GM18511 (cell line): Measurements from ENCODE around the gene PLBD1.

Source experiments
- ATAC-seq: cut with Tn5 transposase; IDR thresholded peaks from one replicate; pipeline ENCODE4 v1.9.1; 2021; ENCODE audit warnings: mild to moderate bottlenecking, moderate library complexity; ENCODE audit not compliant: unreplicated experiment

The PLBD1 gene, protein sequence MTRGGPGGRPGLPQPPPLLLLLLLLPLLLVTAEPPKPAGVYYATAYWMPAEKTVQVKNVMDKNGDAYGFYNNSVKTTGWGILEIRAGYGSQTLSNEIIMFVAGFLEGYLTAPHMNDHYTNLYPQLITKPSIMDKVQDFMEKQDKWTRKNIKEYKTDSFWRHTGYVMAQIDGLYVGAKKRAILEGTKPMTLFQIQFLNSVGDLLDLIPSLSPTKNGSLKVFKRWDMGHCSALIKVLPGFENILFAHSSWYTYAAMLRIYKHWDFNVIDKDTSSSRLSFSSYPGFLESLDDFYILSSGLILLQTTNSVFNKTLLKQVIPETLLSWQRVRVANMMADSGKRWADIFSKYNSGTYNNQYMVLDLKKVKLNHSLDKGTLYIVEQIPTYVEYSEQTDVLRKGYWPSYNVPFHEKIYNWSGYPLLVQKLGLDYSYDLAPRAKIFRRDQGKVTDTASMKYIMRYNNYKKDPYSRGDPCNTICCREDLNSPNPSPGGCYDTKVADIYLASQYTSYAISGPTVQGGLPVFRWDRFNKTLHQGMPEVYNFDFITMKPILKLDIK

DNA sequence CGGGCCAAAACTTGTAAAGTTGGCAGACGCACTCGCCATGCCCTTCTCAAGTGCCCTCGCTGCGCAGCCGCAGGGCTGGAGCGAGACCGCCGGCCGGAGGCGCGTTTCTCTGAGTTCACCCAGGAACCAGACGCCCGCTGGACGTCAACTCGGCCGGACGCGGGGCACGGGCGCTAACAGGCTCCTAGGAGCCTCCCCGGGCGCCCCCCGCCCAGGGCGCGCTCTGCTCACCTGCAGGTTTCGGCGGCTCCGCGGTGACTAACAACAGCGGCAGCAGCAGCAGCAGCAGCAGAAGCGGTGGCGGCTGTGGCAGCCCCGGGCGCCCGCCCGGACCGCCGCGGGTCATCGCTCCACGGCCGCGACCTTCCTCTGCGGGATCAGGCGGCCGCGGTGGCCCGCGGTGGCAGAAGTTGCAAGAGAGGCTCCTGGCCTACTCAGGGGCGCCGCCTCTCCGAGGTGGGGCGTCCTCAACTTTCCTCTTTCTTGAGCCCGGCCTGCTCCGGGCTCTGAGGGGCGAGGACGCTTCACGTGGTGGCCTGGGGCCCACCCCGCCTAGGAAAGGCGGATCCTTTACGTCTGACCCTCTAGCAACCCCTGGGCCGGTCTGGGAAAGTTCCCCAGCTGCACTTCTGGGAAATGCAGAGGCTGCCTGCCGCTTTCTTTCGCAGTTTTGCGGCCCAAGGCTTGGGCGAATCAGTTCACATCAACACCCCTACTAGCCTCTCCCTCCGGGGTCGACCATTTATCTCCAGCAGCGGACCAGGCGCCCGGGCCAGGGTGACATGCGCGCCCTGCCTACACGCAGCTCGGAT lies at the start of gene PLBD1:
Gene PLBD1, minus strand, starts transcription at position 533 of the 812 bp plus-strand sequence. Its CDS starts 187 bp downstream, at position 346.
- peak; percentile 75 for ATAC-seq

DNA sequence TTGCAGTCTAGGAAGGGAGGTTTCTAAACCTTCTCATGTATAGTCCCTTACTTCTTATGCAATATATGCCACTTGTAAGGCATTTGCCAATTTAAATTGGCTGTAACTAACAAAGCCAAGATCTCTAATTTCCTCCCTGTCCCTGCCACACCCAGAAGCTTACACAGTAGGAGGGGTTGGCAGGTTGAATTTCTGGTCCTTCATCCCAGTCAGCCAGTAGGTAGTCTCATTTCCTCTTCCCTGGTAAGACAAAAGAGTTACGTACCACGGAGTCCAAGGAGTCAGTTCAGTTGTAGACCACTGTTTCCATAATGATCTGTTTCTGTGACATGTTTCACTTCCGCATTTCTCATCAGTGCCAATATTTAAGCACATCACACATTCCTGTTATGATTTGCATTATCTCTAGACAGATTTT lies 47.0 kb upstream of the PLBD1 start:
- ATAC-seq: peak; percentile 56

DNA sequence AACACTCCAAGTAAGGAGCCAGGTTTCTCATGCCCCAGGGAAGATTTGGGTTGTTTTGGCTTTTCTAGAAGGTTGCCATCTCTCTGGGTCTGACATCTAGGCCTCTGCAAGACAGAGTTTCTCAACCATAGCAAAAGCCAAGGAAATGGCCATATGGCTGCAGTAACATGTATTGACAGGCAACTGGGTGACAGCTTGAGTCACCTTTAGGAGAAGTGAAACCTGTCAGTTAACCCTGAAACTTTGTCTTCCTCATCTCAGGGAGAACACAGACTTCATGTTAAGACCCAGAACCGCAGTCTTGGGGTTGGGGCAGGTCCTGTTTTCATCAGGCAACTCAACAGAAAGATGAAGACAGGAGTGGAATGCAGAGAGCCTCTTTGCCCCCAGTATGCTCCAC lies 46.0 kb upstream of the PLBD1 start:
- peak; percentile 96 for ATAC-seq

DNA sequence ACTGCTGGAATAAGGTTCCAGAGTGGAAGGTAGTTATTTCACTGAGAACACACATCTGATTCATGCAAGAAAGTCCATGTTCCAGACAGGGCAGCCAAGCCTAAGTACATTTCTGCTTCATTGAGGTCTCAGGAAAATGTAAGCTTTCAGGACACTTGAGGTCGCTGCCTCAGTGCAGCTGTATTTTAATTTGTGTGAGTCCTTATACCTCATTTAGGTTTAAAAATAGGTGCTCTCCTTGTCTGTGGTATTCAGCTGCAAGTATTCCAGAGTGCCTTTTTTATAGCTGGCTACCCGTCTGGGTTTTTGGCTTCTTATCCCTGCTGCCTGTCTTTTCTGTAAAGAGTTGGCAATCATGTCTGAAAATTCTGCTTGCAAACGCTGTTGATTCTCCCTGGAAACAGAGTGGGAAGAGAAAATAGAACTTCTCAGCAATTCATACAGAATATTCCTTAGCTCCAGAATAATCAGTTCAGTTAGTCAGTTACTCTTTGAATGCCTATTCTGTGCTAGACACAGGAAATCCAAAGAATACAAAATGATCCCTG lies 45.3 kb upstream of the PLBD1 start:
- no peak for ATAC-seq

DNA sequence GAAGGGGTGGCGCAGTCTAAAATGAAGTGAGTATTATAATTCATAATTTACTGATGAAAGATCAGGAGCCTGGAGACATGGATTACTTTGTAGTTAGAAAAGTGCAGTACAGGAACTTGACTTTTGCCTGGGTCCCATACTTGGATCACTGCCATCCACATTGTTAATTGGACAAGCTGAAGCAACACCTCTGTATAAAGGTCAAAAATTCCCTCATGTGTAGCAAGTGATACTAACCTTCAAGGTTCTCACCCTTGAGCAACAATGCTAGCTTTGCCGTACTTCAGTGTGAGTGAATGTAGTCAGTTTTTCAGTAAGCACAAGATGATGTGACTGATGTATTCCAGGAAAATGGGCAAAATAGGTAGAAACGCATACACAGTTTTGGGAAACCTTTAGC lies 44.6 kb upstream of the PLBD1 start:
- no peak for ATAC-seq

DNA sequence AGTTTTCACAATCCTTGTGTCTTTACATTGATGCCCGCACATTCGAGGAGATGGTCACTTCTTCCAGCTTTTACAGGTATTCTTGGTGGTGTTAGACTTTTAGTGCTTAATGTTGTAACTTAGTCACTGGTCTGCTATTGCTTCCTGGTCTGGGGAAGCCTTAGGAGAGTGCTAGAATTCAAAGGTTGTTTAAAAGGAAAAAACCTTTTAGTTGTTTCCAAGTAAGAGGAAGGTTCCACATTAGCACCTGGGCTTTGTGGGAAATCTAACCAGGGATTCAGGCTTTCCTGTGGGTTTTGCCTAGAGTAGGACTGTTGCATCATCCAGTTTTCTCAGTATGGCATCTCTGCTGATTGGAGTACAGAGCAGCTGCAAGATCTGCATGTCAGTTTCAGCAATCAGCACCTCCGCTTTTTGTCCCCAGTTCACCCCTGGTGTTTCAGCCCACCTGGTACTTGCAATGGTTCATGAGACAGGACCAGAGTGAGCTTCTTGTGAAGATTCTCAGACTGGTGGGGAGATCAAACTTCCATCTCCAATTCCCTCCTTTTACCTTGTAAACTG lies 44.0 kb upstream of the PLBD1 start:
- no peak for ATAC-seq

DNA sequence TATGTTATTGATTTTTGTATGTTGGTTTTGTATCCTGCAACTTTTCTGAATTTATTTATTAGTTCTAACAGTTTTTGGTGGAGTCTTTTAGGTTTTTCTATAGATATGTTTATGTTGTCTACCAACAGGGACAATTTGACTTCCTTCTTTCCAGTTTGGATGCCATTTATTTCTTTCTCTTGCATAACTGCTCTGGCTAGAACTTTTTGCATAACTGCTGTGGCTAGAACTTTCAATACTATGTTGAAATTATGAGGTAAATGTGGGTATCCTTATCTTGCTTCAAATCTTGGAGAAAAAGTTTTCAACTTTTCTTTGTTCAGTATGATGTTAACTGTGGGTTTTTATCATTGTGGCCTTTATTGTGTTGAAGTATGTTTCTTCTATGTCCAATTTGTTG lies 39.9 kb upstream of the PLBD1 start:
- no peak for ATAC-seq

DNA sequence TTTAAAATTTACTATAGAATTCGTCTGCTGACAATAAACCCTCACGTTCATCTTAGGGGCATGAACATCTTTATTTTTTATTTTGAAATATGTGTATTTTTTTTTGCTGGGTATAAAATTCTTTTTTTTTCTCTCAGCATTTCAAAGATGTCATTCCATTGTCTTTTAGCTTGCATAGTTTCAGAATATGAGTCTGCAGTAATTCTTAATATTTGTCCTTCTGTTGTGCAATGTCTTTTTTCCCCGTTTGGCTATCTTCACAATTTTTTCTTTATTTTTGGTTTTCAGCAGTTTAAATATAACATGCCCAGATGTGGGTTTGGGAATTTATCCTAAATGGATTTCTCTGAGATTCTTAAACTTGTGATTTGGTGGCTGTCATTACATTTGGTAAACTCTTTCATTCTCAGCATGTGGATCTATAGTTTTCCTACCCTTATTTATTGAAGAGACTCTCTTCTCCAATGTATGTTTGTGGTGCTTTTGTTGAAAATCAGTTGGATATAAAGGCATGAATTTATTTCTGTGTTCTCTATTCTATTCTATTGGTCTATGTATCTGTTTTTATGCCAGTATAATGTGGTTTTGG lies 37.8 kb upstream of the PLBD1 start:
- no peak for ATAC-seq

DNA sequence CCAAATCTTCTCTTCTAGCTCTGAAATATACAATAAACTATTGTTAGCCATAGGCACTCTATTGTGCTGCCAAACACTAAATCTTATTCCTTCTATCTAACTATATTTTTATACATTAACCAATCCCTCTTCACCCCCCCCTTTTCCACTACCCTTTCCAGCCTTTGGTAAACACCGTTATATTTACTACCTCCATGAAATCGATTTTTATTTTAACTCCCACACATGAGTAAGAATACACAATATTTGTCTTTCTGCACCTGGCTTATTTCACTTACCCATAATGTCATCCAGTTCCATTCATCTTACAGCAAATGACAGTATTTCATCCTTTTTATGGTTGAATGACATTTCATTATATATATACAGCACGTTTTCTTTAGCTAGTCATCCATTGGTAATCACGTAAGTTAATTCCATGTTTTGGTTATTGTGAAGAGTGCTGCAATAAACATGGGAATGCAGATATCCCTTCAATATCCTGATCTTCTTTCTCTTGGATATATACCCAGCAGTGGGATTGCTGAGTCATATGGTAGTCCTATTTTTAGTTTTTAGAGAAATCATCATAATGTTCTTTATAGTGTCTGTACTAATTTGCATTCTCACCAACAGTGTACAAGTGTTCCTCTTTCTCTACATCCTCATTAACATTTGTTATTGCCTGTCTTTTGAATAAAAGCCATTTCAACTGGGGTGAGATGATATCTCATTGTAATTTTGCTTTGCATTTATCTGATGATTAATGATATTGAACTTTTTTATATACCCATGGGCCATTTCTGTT lies 34.2 kb upstream of the PLBD1 start:
- no peak for ATAC-seq

DNA sequence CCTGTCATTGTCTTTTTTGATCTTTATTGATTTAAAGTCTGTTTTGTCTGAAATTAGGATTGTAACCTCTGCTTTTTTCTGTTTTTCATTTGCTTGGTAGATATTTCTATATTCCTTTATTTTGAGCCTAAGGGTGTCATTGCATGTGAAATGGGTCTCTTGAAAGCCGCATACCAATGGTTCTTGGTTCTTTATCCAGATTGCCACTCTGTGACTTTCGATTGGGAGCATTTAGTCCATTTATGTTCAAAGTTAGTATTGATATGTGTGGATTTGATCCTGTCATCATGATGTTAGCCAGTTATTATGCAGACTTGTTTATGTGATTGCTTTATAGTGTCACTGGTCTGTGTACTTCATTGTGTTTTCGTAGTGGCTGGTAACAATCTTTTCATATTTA lies 29.8 kb upstream of the PLBD1 start:
- no peak for ATAC-seq

DNA sequence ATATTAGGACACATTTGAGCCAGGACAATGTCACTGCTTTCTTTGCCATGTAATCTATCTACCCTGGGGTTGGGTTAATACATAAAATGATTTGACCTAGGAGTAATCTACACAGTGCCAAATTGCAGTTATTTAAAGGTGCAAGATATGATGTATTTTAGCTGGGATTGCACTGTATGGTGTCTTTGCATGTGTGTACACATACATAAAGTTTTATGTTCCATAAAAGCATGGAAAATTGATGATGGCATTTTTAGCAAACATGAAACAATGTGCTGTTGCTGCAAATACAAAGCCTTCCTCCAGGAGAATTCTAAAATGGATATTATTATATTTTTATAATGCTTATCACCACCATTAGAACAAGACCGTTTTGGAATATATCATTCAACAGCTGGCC lies 24.0 kb upstream of the PLBD1 start:
- ATAC-seq: no peak

DNA sequence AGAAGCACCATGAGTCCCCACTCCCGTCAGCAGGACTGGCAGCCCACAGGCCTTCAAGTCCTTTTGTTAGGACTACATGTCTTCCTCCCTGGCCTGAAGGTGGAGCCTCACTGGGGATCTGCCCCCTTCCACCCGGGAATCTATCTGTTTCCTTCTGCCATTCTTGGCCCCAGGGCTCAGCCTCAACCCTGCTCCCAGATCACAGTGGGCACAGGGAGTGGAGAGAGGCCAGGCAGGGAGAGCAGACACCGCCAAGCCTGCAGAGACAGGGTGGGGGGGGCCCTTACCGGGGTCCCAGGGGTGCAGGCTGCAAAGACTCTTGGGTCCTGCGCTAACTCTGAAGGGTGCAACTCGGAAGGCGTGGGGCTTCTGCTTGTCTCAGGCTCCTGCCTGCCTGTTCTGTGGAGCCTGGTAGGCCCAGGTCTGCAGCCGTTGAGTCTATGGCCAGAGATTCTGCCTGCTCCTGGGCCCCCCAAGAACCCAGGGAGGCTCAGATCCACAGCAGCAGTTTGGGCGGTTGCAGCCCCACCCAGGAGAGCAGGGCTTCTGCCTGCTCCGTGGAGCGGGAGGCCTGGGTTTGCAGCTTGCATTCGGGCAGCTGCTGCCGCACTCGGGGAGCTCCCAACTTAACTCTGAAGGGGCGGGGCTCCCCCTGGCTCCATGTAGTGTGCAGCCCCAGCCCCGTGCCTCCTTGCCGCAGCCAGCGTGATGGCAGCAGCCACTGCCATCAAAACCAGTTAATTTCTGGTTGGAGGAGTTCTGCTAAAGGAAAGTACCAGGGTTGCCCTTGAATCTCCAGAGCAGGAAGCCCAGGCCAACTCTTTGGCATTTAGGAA lies 21.7 kb upstream of the PLBD1 start:
- ATAC-seq: no peak

DNA sequence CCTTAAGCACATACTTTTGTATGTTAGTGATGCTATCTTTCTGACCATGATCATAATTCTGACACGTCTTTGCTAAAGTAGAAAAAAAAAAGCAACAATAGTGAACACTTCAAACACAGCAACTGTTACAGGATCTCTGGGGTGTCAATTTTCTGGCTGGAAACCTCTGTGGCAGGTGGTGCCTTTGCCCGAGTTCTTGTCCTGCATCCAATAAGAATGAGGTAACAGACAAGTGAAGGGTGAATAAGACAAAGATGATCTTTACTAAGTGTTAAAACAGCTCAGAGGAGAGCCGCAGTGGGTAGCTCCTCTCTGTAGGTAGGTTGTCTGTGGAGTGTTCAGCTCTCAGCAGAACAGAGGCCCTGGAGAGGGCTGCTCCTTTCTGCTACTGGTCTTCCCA lies 20.9 kb upstream of the PLBD1 start:
- no peak for ATAC-seq

DNA sequence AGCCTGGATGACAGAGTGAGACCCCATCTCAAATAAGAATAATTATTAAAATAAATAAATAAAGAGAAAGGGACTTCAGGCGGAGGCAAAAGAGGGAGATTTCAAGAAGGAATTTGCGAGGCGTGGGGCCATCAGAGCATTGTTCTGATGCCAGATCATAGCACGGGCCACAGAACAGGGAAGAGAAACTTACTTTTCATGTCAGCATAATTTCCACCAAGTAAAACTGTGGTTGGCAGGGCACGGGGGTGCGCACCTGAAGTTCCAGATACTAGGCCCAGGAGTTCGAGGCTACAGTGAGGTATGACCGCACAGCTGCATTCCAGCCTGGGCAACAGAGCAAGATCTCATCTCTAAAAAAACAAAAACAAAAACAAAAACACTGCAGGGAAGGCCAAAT lies 11.0 kb upstream of the PLBD1 start:
- ATAC-seq: no peak

DNA sequence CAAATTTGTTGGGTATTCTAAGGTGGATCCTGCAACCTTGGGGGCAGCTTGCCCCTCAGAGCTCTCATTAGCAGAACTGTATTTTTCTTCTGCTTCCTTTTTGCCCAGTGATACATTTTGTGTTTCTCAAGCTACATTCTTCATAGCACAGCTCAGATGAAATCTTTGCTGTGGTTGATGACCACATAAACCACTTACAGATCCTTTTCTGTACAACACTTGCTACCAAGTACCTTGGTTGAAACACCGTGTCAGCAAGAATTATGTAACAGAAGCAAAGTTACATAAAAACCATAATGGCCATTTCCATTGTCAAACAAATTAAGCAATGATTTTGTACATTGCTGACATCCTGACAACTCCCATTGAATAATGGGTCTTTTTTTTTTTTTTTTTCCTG lies 9.7 kb upstream of the PLBD1 start:
- no peak for ATAC-seq

DNA sequence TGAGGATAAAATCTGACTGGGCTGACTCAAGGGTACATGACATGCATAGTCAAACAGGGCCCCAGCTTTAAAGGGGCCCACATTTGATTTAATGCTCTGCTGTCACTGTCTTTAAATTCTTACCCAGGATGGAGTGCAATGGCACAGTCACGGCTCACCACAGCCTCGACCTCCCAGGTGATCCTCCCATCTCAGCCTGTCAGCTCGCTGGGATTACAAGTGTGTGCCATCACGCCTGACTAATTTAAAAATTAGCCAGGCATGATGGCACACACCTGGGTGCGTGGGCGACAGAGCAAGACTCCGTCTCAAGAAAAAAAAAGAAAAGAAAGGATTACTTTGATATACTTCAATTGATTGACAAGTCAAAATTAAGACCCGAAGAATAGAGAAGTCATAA lies 9.2 kb upstream of the PLBD1 start:
- no peak for ATAC-seq

DNA sequence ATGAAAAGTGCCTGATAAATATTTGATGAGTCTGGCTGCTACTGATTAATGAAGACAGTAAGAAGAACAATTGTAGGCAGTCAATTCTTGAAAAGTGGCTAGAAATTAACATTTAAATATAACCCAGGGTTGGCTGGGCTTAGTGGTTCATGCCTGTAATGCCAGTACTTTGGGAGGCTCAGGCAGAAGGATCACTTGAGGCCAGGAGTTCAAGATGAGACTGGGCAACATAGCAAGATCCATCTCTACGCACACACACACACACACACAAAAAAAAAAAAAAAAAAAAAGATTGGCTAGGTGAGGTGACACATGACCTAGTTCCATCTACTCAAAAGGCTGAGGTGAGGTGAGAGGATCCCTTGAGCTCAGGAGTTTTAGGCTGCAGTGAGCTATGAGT lies 7.9 kb upstream of the PLBD1 start:
- ATAC-seq: no peak

DNA sequence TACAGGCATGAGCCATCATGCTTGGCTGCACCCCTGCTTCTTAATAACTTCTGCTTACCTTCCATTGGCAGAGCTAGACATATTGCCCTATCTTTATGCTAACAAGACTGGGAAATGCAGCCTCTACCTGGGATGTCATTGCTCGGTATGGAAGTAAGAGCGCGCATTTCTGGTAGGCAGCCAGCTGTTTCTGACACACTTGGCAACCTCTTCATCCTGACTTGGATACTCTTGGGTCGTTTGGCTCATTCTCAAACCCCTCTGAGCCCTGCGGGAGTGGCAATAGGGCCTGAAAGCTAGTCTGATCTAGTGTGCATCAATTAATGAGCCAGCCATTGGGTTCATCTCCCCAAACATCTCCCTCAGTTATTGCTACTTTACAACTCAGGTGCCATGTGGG lies 5.4 kb upstream of the PLBD1 start:
- ATAC-seq: no peak

DNA sequence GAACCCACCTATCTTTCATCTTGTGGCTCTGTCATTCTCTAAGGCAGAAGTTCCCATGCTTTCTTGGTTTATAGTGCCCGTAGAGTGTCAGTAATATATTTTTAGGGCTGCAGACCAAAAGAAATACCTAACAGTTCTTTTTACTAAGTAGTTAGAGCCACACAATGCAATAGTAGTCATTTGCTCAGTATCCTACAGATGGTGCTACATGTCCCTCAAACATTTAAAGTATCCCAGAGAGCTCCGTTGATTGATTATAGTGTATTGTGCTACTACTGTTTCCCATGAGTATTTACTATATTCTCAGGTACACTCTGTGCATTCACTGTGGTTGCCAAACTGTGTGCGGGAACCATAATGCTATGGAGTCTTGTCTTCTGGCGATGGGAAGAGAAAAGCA lies 4.7 kb upstream of the PLBD1 start:
- no peak for ATAC-seq
